Pons (tissue), 1 donor: ENCODE measurements around the gene STXBP1.

Experiments used
- DNase-seq: peaks from one replicate; pipeline ENCODE4 v3.0.0-alpha.2; 2016; ENCODE audit warnings: low spot score

STXBP1 gene

GRCh38 chr9:127611899-127612790 lies at the start of gene STXBP1:
STXBP1 (plus strand) TSS chr9:127612277; CDS start chr9:127612404, 127 bp downstream.
- peak; percentile 86 for DNase-seq

GRCh38 chr9:127562279-127562796 lies 49.7 kb upstream of the STXBP1 start:
- no peak for DNase-seq

- DNase-seq, result no peak
Measured at GRCh38 chr9:127562841-127563401, 49.2 kb upstream of the STXBP1 start.

- DNase-seq, result no peak
Measured at GRCh38 chr9:127563579-127563978, 48.5 kb upstream of the STXBP1 start.

- no peak for DNase-seq
Measured at GRCh38 chr9:127565231-127565630, 46.8 kb upstream of the STXBP1 start.

GRCh38 chr9:127566351-127567001 lies 45.6 kb upstream of the STXBP1 start:
- no peak for DNase-seq

- DNase-seq, result no peak
Measured at GRCh38 chr9:127567035-127567729, 44.9 kb upstream of the STXBP1 start.

- no peak for DNase-seq
Measured at GRCh38 chr9:127567730-127568617, 44.1 kb upstream of the STXBP1 start.

GRCh38 chr9:127568618-127568970 lies 43.5 kb upstream of the STXBP1 start:
- DNase-seq, result no peak

- no peak for DNase-seq
Measured at GRCh38 chr9:127568971-127569885, 42.8 kb upstream of the STXBP1 start.

- DNase-seq, result no peak
Measured at GRCh38 chr9:127569886-127570401, 42.1 kb upstream of the STXBP1 start.

GRCh38 chr9:127570533-127571111 lies 41.5 kb upstream of the STXBP1 start:
- DNase-seq, result no peak

GRCh38 chr9:127571971-127572370 lies 40.1 kb upstream of the STXBP1 start:
- no peak for DNase-seq

GRCh38 chr9:127572961-127573721 lies 38.9 kb upstream of the STXBP1 start:
- DNase-seq, result no peak

GRCh38 chr9:127574072-127574993 lies 37.7 kb upstream of the STXBP1 start:
- DNase-seq, result no peak

GRCh38 chr9:127575875-127576778 lies 36.0 kb upstream of the STXBP1 start:
- no peak for DNase-seq
